GM18858 (cell line): ENCODE measurements around the gene AHNAK.
"Not testable (repeated sequence)": the region's sequence is repeated elsewhere in the genome, so short reads cannot be mapped to it uniquely, and the experiment has no call there.

ENCODE experiments used
- ATAC-seq: cut with Tn5 transposase; IDR thresholded peaks from one replicate; pipeline ENCODE4 v1.9.1; 2021; ENCODE audit not compliant: unreplicated experiment

The AHNAK gene, protein sequence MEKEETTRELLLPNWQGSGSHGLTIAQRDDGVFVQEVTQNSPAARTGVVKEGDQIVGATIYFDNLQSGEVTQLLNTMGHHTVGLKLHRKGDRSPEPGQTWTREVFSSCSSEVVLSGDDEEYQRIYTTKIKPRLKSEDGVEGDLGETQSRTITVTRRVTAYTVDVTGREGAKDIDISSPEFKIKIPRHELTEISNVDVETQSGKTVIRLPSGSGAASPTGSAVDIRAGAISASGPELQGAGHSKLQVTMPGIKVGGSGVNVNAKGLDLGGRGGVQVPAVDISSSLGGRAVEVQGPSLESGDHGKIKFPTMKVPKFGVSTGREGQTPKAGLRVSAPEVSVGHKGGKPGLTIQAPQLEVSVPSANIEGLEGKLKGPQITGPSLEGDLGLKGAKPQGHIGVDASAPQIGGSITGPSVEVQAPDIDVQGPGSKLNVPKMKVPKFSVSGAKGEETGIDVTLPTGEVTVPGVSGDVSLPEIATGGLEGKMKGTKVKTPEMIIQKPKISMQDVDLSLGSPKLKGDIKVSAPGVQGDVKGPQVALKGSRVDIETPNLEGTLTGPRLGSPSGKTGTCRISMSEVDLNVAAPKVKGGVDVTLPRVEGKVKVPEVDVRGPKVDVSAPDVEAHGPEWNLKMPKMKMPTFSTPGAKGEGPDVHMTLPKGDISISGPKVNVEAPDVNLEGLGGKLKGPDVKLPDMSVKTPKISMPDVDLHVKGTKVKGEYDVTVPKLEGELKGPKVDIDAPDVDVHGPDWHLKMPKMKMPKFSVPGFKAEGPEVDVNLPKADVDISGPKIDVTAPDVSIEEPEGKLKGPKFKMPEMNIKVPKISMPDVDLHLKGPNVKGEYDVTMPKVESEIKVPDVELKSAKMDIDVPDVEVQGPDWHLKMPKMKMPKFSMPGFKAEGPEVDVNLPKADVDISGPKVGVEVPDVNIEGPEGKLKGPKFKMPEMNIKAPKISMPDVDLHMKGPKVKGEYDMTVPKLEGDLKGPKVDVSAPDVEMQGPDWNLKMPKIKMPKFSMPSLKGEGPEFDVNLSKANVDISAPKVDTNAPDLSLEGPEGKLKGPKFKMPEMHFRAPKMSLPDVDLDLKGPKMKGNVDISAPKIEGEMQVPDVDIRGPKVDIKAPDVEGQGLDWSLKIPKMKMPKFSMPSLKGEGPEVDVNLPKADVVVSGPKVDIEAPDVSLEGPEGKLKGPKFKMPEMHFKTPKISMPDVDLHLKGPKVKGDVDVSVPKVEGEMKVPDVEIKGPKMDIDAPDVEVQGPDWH (N-terminal part only)

DNA sequence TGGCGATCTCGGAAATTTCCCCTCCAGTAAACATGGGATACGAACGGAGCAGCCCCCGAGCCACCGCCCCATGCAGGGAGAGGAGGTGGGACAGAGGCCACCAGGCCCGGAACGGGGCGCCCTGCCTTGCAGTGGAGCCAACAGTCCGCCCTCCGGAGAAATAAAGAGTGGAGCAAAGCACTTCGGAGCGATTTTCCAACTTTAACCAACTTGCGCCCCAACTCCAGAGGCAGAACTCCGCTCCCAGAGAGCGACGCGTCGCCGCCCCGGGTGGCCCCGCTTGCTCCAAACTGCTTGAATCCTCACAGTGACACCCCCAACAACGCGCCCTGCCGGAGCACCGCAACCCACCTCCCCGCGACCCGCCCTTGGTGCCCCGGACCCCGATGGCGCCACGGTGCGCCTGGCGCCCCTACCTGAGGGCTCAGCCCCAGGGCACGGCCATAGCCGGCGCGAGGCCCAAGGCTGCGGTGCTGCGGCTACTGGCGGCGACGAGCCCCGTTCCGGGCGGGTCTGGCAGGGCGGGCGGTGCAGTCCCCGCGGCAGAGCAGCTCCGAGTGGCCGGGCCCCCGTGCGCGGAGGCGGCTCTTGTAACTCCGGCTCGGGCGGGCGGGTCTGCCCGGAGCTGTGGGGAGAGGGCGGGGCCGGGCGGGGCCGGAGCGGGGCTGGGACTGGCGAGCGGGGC, at the start of gene AHNAK:
AHNAK (minus strand) TSS at position 563 of the 685 bp plus-strand sequence. CDS start 10,708 bp downstream, outside the sequence.
- ATAC-seq, result no peak

DNA sequence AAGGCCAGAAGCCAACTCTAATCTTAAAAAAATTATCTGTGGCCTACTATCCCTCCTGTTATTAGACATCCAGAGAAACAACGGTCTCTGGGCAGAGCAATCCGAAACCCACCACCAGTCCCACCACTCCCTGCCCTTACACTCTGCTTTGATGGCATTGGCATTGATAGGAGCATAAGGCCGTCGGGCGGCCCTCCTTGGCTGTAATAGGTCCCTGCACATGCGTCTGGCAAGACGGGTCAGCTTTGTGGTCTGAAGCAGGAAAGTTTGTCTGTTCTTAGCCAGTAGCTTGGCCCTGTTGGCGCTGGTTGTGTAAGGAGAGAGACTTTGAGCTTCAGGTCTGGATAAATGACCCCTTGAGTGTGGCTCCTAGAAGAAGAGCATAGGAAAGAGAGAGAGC, 48.5 kb upstream of the AHNAK start:
- ATAC-seq, result no peak

DNA sequence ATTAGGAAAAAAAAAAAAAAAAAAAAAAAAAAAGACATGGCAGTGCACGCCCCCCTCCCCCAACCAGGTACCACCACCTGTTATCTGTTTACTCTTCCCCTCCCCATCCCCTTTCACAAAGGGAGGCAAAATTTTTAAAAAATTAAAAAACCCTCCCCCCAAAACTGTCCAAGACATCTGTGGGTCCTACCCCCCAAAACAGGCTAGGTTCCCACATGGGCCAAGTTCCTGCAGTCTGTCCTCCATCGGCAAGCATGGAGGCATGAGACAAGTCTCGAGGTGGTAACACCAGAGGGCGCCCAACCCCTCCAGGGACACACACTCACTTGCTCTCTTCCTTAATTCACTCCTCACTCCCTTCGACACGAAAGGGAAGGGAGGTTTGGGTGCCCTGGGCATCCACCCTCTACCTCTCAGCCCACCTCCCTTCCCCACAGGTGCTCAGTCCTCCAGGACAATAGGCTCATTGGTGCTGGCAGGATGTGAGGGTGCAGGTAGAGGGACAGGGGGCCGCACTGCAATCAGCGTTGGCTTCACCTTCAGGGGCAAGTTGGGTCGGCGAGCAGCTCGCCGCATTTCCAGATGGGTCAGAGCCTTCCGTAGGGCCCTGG, 46.9 kb upstream of the AHNAK start:
- no peak for ATAC-seq

DNA sequence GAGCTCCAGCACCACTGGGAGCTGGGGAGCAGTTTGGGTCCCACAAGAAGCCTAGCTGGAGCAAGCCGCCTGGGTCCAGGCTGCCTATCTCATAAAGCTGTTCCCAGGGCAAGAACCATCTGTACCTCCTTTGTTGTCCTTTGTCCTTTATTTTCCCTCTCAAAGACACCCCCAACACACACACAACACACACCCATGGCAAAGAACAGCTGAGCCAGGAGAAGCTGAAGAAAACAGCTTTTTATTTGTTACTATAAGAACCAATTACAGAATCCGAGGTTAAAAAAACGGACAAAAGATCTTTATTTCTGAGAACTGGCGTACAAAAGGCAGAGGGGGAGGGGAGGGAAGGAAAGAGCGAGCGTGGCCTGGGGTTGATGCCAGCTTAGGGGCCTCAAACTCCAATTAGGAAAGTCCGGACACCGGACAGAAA, 46.4 kb upstream of the AHNAK start:
- ATAC-seq, result no peak

DNA sequence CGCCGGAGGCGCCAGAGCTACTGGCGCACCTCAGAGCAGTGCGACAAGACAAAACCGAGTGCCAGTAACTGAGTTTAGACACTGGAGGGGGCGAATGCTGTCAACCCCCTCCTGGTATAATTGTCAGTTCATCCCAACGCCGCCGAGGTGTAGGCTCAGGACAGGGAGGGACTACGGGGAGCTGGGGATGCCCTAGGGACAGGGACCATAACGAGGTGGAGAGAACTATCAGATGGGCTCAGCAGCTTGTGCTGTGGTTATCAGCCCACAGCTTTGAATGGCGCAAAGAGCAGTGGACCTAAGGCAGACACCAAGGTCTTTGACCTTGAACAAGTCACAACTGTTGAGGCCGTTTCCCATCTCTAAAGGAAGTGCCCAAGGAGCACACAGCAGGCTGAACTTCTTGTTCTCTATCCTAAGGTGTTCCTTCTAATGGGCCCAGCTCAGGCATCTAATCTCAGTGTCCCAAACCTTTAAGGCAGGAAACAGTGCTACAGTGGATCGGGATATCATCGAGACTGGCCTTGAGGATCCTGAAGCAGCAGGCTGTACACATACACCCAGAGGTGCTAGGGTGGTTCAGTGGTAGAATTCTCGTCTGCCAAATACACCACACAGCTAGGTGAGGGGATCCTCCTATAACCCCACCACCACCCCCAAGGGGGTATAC, 45.7 kb upstream of the AHNAK start:
- ATAC-seq, result no peak

DNA sequence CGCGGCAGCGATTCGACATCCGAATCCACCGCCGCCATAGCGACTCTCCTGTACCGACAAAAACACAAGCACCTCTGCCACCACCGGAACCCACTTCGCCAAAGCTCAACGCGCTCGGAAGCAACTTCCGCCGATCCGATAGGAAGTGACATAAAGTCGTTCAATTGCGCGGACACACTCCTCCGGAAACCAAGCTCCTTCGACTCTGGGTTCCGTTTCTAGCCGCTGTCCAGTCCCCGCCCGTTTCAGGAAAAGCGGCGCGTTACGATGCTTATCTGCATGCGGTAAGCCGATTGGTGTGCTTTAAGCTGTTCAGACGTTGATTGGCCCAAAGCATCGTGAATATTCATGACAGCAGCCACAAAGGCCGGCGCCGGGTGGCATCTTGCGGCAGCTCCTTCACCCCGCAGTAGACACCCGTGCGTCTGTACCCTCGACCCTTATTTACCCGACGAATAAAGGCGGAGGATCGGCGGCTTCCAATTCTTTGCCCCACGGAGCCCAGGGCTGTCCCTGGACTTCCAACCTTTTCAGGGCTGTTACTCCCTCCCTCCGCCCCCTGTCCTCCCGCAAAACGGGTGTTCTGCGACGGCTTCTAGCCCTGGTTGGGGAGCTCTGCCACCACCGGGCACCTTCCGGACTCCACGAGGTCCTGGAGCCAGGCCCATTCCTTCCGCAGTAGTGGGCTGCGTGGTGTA, 45.0 kb upstream of the AHNAK start, which contains the start of gene TUT1:
TUT1 (minus strand) TSS at position 76 of the 698 bp plus-strand sequence; CDS start at position 38, 38 bp downstream.
- peak; percentile 67 for ATAC-seq

DNA sequence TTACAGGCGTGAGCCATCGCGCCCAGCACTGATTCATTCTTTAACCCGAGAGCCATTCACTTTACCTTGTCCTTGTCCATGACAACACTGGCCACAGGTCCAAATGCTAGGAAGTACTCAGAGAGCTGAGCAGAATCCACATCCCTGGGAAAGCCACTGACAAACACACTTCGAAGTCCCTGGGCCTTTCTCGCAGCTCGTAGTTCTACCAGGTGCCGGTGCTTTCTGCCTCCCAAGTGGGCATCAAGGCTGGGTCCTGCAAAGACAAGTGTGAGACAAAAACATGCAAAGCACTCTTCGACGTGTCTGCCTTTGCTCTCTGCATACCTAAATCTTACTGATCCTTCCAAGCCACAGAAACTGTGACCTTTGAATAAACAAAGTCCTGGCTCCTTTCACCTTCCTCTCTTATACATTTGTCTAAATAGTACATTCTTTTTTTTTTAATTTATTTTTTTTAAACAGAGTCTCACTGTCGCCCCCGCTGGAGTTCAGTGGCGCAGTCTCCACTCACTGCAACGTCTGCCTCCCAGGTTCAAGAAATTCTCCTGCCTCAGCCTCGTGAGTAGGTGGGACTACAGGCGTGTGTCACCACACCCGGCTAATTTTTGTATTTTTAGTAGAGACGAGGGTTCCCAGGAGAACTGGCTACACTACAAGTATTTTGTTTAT, 42.5 kb upstream of the AHNAK start:
- ATAC-seq, result no peak

DNA sequence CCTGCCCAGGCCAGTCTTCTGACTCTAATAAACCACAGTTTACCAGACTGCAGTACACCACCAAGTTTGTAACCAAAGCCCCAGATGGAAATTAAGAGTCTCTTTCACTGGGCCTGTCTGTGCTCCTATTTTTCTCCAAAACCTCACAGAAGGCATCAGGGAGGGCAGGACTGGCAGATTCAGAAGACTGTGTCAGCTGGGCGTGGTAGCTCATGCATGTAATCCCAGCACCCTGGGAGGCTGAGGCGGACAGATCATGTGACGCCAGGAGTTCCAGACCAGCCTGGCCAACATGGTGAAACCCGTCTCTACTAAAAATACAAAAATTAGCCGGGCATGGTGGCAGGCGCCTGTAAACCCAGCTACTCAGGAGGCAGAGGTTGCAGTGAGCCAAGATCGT, 38.8 kb upstream of the AHNAK start:
- ATAC-seq, result not testable (repeated sequence)

DNA sequence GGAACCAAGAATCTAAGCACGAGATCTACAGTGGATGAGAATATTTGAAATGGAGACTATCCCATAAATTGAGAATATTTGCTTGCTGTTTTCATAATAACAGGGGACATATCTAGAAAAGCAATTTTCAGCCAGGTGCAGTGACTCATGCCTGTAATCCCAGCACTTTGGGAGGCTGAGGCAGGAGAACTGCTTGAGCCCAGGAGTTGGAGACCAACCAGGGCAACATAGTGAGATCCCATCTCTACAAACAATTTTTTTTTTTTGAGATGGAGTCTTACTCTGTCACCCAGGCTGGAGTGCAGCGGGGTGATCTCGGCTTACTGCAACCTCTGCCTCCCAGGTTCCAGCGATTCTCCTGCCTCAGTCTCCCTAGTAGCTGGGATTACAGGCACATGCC, 35.1 kb upstream of the AHNAK start:
- not testable (repeated sequence) for ATAC-seq

DNA sequence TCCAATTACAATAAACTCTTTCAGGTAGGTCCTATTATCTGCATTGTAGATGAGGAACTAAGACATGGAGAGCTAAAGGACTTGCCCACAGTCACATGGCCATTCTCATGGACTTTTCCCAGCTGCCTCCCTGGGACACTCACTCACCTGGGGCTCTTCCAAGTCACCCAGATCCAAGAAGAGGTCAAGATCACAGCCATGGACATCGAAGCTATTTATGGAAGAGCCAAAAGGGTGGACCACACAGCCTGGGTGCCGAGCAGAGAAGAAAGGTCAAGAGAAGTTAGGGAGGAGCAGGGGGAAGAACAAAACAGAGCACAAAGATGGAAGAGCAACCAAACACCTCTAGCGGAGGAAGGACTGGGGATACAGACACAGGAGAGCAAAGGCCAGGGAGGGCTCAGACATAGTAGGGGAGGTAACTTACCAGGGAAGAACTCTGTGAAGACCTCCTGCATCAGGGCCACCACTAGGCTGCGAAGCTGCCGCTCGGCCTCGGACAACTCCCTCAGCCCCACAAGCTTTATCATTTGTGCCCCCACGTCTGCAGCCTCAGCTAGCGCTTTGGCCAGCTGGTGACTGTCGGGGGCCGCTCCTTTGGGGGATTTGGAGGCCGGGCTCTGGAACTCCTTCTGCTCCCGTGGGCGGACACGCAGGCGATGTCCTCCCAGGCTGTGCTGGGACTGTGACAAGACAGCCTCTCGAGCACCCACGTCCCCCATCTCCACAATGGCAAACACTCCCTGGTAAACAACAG, 34.5 kb upstream of the AHNAK start:
- no peak for ATAC-seq

DNA sequence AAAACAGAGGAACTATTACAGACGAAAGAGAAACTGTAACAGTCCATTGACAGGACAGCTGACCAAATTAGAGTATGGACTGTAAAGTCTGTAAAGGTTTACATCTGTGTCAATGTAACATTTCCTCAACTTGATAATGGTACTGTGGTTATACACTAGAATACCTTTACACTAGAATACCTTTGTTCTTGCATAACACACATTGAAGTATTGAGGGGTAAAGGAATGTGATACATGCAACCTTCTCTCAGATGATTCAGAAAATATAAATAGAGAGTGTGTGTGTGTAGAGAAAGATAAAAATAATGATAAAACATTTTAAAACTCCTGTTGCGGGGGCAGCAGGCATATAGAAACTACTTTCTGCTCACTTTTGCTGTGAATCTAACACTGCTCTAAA, 32.6 kb upstream of the AHNAK start:
- ATAC-seq, result no peak

DNA sequence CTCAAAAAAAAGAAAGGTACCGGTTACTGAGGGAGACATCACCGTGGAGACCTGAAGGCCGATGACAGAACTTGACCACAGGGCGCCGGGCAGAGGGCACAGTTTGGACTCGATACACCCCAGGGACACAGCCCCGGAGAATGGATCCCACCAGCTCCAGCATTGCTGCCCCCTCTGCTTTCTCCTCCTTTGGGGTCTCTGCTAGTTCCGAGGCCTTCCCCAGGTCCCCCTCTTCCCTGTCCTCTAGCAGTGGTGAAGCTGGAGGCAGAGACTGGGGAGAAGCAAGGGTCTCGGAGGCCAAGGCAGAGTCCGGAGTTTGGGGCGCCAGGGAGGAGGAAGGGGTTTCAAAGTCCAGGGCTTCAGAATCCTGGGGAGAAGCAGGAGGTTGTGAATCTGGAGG, 31.9 kb upstream of the AHNAK start:
- no peak for ATAC-seq

DNA sequence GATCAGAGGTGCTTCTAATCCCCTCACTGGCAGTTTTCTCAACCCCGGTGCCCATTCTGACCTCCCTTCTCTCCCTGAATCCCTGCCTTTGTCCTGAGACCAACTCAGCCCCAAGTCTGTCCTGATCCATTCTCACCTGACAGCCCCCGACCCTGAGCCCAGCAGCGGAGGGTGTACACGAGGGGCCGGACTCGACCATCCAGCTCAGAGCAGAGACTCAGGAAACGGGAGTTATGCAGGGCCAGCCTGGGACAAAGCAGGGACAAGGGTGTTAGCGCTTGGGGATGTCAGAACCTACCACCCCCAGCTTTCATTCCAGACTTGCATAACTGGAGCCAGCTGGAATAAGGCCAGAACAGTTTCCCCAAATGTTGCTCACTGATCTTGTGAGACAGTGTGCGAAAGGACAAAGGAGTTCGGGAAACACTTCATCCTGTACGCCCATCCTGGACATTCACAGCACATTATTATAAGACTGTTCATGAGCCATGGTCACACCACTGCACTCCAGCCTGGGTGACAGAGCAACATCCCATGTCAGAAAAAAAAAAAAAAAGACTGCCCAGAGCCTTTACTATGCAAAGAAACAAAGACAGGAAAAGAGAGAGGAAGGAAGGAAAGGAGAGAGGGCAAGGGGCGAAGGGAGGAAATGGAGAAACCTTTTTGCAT, 30.6 kb upstream of the AHNAK start:
- no peak for ATAC-seq

DNA sequence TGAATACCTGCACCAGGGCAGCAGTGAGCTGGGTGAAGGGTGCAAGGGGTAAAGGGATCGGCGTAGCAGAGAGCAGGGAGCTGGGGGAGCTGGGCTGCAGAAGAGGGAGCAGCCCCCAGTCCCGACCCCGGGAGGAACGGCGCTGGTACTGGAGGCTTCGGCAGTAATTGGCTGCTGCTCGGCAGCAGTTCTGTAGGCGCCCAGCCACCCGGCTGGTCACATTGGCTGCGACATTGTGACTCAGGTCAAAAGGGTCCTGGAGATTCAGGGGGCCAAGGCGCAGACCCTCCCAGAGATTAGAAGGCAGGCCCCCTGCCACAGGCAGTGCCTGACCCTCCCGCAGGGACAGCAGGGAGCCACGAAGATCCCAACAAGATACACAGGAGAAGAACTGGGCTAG, 29.2 kb upstream of the AHNAK start:
- no peak for ATAC-seq

DNA sequence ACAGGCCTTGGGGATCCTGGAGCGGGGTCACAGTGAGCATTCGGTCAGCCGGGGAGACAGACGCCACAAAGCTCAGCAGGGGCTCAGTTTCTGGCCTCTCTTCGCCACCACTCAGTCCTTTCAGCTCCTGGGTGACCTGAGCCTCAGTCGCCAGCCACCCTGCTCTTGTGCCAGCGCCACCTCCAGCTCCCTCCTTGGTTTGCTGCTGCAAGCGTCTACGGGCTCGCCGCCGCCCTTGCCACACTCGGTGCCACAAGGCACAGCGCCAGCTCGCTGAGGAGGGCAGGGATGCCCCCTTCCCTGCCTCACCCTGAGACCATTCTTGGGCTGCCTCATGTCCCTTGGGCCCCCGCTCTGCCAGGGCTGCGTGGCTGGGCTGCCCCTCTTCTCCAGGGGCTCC, 28.6 kb upstream of the AHNAK start:
- ATAC-seq, result no peak

DNA sequence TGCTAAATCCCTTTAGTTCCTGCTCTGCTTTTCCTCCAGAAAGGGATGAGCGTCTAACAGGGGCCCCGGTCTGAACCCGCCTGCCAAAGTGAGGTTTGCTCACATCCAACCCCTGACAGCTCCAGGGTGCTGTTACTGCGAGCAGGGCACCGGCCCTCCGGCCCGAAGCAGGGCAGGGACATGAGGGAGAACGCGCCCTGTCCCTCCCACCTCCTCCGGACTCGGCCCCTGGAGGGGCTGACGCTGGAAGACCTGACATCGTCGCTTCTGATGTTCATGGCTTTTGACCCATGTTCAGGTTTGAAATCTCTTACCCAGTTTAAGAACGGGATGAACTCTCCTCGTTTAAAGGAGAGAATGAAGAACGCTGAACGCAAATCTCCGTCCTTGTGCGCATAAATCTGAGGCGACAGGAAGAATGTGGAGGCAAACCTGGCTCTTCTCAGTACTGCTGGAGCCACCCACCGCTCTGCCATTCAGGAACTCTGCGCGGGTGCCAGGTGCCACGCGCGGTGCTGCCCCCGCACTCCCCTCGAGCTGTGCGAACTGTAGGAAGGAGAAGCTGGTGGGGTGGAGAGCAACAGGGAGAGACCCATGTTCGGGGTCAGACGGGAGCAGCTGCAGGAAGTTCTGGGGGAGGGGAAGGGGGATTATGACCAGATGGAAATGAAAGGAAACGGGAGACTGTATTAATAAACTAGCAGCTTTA, 27.9 kb upstream of the AHNAK start:
- ATAC-seq, result no peak
